Erythroblast (primary cell): ENCODE results near the gene PAX8.

Experiments used
- GATA1 ChIP-seq: IDR thresholded peaks from 2 replicates; pipeline ENCODE4 v1.6.1; 2011; ENCODE audit warnings: low read depth, mild to moderate bottlenecking, control low read depth, low read length, moderate library complexity
- POLR2A ChIP-seq: IDR thresholded peaks from 2 replicates; pipeline ENCODE4 v1.6.1; 2011; ENCODE audit warnings: mild to moderate bottlenecking, low read length

DNA sequence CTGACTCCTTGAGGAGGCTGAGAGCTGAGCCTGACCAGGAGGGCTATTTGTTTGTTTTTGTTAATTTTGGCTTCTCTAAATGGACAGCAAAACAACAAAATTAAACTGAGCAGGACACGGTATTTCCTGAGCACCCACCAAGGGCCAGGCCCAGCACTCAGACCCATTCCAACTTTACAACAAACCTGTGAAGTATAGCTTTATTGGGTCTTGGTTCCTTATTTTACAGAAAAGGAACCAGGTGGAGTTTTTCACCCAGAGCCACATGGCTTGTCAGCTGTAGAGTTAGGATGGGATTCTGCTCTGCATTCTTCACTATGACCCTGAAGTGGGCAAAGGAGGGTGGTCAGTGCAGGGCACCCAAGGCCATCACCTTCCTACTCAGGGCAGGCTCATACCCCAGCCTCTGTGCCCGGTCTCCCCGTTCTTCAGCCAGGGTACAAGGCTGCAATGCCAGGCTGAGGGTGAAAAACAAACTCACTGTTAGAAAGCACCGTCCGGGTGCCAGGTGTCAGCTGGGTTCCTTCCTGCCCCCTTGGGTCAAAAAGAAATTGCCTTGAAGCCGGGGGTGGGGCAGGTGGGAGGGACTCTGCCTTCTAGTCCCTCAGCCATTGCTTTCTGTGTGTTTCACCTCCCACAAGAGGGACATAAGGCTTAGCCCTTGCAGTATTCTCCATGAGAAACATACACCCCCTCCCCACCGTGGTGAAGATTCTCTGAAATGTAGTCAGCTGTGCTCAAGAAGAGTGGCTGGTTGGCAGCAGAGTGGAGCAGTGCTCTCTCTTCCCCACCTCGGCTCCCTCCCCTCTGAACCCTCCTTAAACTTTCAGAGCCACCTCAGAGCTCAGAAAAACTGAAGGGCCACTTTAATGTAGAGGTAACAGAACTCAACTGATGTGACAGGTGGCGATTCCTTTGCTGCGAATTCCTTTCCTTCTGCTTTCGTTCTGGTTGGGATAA lies 102.7 kb downstream of the PAX8 start:
- TF ChIP-seq POLR2A (no peak), GATA1 (no peak)
